ENCODE measurements around the gene DLEU7.

Gene DLEU7

GRCh38 chr13:50796463-50796862 lies 47.0 kb downstream of the DLEU7 start:
- DNase-seq = no peak

- DNase-seq = no peak
Observed at GRCh38 chr13:50794226-50794625, 49.3 kb downstream of the DLEU7 start.

GRCh38 chr13:50793026-50793425 lies 50.5 kb downstream of the DLEU7 start:
- no peak for DNase-seq

GRCh38 chr13:50788551-50789210 lies 54.8 kb downstream of the DLEU7 start:
- no peak for DNase-seq

GRCh38 chr13:50787316-50788195 lies 55.9 kb downstream of the DLEU7 start:
- no peak for DNase-seq

GRCh38 chr13:50783717-50784290 lies 59.7 kb downstream of the DLEU7 start:
- DNase-seq = no peak

GRCh38 chr13:50783066-50783465 lies 60.4 kb downstream of the DLEU7 start:
- no peak for DNase-seq

- no peak for DNase-seq
Observed at GRCh38 chr13:50780201-50781015, 63.1 kb downstream of the DLEU7 start.

GRCh38 chr13:50779443-50780200 lies 63.9 kb downstream of the DLEU7 start:
- no peak for DNase-seq

Data from anterior cingulate cortex (tissue), 58 donors.